Measurements from ENCODE around the gene SLC51B.
"Not testable (repeated sequence)": the region's sequence is repeated elsewhere in the genome, so short reads cannot be mapped to it uniquely, and the experiment has no call there.

Gene SLC51B

GRCh38 chr15:65062726-65063125 is 17.5 kb downstream of the SLC51B start:
- no peak for FAIRE-seq
- no peak for DNase-seq (ENCODE audit: insufficient read length, low spot score)

DNA sequence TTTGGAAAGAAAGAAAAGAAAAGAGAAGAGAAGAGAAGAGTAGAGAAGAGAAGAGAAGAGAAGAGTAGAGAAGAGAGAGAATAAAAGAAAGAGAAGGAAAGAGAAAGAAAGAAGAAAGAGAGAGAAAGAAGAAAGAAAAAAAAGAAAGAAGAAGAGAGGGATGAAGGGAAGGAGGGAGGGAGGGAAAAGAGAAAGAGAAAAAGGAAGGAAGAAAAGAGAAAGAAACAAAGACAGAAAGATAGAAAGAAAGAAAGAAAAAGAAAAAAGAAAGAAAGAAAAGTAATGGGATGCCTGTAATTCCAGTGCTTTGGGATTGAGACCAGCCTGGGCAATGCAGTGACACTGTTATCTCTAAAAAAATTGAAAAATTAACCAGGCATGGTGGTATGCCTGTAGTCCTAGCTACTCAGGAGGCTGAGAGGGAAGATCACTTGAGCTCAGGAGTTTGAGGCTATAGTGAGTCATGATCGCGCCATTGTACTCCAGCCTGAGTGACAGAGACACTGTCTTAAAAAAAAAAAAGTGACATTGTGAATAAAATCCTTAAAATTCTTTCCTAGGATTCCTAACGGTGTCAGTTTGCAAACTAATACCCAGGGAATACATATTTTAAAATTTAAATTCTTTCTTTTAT is 20.9 kb downstream of the SLC51B start:
- DNase-seq (ENCODE audit: insufficient read length, low spot score) = no peak
- no peak for FAIRE-seq

DNA sequence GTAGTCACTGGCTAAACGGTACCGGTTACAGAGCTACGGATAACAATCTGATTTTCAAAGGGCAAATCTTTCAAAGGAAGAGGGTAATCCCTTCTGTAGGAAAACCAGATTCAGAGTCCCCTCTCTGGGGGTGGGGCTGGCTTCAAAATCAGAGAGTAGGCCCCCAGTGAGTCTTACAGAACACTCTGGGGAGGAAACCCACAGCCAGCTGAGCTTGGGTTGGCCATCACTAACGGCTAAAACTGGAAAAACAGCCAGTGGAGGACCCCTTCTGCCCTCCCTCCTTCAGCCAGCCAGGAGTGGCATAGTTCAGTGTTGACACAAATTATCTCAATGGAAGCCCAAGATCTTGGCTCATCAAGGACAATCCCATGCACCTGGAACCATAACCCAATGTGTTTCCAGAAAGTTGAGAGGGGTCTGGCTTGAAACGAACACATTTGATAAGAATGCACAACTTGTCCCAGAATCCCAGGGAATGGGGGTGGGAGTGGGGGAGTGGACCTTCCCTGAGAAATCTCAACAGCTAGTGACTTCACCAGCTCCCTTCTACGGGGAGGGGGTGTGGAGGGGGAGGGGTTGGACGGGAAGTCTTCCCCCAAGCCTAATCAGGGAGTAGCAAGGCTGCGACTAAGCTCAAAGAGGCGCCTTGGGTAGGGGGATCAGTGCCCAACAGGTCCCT is 21.6 kb downstream of the SLC51B start:
- DNase-seq (ENCODE audit: insufficient read length, low spot score) (no peak), FAIRE-seq (no peak)

- no peak for DNase-seq (ENCODE audit: insufficient read length, low spot score)
- no peak for FAIRE-seq
Observed at GRCh38 chr15:65067317-65067644, 22.1 kb downstream of the SLC51B start.

DNA sequence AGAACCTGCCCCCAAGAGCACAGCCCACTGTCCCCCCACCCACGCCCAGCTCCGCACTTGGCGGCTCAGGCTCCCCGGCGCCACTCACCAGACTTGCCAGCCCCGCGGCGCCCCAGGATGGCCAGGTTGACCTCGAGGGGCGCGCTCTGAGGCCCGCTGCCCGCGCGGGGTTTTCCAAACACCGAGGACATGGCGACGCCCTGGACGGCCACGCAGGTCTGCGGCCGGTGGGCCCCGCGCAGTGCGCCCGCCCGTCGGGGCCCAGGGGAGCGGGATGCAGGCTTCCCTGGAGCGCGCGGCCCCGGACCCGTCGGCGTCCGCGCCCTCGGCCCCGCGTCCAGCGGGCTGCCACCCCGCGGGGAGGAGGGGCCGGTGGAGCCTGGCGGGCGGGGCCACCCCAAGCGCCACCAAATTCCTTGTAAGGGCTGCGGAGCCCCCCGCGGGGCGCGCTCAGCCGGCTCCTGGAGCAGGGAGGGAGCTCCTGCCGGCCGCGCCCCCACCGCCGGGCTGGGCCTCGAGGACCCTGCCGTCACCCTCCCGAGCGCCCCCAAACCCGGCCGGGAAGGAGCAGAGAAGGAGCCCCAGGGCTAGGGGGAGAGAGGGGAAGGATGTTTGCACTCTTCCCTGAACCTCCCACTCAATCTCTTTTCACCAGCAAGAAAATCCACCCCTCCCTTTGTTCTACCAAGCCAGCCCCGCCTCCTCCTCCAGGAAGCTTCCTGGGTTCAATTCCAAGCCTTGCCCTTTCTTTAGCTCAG is 22.6 kb downstream of the SLC51B start, which contains the start of gene RASL12:
Gene RASL12, minus strand, starts transcription at position 347 of the 758 bp plus-strand sequence. Its CDS starts 156 bp downstream, at position 191.
- DNase-seq (ENCODE audit: insufficient read length, low spot score) (no peak), FAIRE-seq (no peak)

DNA sequence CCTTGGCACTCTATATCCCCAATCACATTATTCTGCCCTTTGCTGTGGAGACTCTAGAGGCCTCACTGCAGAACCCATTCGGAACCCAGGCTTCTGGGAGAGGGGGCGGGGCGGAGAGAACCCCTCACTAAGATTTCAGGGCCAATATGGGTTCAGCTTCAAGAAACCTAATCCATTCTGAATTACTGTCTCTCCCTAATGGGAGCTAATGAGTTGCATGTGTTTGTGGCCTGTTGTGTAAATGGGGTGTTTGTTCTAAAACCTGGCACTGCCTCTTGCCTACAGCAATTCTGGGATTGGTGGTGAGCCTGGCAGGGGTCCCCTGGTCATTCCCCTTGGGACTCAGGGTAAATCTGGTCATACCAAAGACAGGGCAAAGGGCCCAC is 23.2 kb downstream of the SLC51B start:
- no peak for DNase-seq (ENCODE audit: insufficient read length, low spot score)

GRCh38 chr15:65069179-65069578 is 24.0 kb downstream of the SLC51B start:
- DNase-seq (ENCODE audit: insufficient read length, low spot score) (no peak), FAIRE-seq (no peak)

More for the DNA sequence above, 23.2 kb downstream of the SLC51B start:
- FAIRE-seq = no peak

GRCh38 chr15:65069779-65070546 is 24.8 kb downstream of the SLC51B start:
- DNase-seq (ENCODE audit: insufficient read length, low spot score) (no peak), FAIRE-seq (no peak)

DNA sequence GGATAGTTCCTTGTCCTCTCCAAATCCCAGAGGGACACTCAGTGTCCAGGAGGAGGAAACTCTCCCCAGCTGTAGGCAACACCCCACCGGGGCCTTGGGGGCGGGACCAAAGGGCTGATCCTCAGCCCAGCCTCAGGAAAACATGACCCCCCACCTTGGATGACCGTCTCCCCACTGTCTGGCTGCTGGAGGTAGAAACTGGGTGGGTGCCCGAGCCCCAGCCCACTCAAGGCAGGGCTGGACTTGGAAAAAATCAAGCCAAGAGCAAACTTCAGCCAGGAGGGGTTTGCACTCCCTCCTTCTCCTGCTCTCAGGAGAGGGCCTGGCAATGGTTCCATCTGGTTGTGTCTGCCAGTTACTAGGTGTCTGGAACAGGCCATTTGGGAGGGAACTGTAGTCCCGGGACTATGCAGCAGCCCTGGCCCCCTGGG is 26.2 kb downstream of the SLC51B start:
- FAIRE-seq (no peak), DNase-seq (ENCODE audit: insufficient read length, low spot score) (no peak)

GRCh38 chr15:65072027-65072426 is 26.8 kb downstream of the SLC51B start:
- DNase-seq (ENCODE audit: insufficient read length, low spot score) = no peak
- no peak for FAIRE-seq

DNA sequence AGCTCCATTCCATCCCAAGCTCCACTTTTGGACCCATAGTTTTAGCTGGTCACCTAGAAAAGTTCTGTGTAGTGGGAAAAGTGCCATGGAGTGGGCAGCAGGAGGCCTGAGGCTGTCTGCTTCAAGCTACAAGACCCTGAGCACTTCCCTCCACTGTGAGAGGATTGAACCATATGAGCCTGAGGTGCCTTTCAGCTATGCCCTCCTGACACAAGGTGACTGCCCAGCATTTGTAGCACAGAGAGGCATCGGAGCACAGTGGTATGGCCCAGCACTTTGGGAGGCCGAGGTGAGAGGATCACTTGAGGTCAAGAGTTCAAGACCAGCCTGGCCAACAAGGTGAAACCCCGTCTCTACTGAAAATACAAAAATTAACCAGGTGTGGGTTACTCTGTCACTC is 27.4 kb downstream of the SLC51B start:
- no peak for FAIRE-seq
- DNase-seq (ENCODE audit: insufficient read length, low spot score) = no peak

GRCh38 chr15:65074946-65075345 is 29.8 kb downstream of the SLC51B start:
- DNase-seq (ENCODE audit: insufficient read length, low spot score) = not testable (repeated sequence)

GRCh38 chr15:65075607-65076395 is 30.6 kb downstream of the SLC51B start:
- not testable (repeated sequence) for FAIRE-seq; DNase-seq (ENCODE audit: insufficient read length, low spot score)

More at GRCh38 chr15:65074946-65075345, 29.8 kb downstream of the SLC51B start:
- not testable (repeated sequence) for FAIRE-seq

DNA sequence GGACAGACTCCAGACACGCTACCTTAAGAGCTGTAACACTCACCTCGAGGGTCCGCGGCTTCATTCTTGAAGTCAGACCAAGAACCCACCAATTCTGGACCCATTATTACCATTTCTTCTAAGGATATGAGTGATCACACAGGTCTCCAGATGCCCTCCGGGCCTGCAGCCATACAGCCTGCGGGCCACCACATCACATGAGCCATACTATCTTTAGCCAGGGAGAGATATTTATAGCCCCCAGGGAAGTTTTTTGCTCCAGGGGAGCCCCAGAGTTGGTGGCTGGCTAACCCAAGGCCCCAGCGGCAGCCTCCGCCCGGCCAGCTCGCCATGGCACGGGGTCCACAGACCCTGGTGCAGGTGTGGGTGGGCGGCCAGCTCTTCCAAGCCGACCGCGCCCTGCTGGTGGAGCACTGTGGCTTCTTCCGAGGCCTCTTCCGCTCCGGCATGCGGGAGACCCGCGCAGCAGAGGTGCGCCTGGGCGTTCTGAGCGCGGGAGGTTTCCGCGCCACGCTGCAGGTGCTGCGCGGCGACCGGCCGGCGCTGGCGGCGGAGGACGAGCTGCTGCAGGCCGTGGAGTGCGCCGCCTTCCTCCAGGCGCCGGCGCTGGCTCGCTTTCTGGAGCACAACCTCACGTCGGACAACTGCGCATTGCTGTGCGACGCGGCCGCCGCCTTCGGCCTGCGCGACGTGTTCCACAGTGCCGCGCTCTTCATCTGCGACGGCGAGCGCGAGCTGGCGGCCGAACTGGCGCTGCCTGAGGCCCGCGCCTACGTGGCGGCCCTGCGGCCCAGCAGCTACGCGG is 31.5 kb downstream of the SLC51B start, which contains the start of gene KBTBD13:
Gene KBTBD13, plus strand, starts transcription at position 261 of the 805 bp plus-strand sequence. Its CDS starts 70 bp downstream, at position 331.
- DNase-seq (ENCODE audit: insufficient read length, low spot score) (no peak), FAIRE-seq (no peak)

GRCh38 chr15:65077291-65077980 is 32.2 kb downstream of the SLC51B start:
- no peak for DNase-seq (ENCODE audit: insufficient read length, low spot score)
- no peak for FAIRE-seq

DNA sequence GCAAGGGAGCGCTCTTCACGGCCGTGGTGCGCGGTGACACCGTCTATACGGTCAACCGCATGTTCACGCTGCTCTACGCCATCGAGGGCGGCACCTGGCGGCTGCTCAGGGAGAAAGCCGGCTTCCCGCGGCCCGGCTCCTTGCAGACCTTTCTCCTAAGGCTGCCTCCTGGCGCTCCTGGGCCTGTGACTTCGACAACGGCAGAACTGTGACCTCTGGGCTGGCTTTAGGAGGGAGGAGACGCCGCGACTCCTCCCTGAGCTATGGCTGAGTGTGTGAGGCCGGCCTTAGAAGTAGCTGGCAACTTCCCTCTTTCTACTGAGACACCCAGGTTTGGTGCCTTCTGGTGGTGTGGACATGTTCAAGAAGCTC is 32.8 kb downstream of the SLC51B start:
- peak; percentile 65 for DNase-seq (ENCODE audit: insufficient read length, low spot score)
- FAIRE-seq = no peak

GRCh38 chr15:65079580-65079979 is 34.4 kb downstream of the SLC51B start:
- DNase-seq (ENCODE audit: insufficient read length, low spot score) (no peak), FAIRE-seq (no peak)

DNA sequence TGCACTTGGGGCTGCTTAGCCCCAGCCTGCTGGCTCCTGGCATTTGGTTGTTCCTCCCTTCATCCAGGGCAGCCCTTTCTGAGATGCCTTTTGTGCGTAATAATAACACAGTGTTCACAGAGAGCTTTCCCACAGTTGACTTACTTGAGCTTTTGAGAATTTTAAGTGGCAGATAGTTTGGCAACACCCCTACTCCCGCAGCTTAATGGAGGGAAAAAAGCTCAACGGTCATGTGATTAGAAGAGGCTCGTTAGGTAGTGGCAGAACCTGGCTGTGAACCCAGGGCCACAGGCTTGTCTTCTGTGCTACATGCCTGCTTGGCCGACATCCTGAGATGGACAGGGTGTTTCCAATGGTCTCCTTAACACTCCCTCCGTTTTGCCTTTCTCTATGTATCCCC is 36.1 kb downstream of the SLC51B start:
- DNase-seq (ENCODE audit: insufficient read length, low spot score) = no peak

GRCh38 chr15:65081758-65082157 is 36.6 kb downstream of the SLC51B start:
- DNase-seq (ENCODE audit: insufficient read length, low spot score) (no peak), FAIRE-seq (no peak)

More for the DNA sequence above, 36.1 kb downstream of the SLC51B start:
- FAIRE-seq = no peak

Data from GM19239 (cell line).